ENCODE measurements around the gene ZNF662. TPM values are rescaled to one million over a fixed set of nuclear protein-coding genes. Genes with fewer than 3 reads are reported as not detected.

The ZNF662 gene
- total and polyA plus RNA-seq, 2 of the 13 experiments (the other 11 are each of a cell fraction or from before 2014, with no cell fraction given): not detected

DNA sequence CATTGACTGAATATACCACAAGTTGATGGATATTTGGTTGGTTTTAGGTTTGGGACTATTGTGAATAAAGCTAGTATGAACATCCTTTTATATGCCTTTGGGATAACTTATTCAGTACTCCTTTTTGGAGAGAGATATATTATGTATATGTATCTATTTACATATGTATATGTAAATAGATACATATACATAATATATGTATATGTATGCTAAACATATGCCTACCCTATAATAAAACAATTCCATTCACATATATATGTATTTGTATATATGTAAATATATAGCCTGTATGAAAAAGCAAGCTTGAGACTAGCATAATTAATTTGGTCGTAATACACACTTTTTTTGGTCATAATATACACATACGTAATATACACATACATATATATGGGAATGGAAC is 57.3 kb downstream of the ZNF662 start:
- Histone ChIP-seq H3K27me3 (ENCODE audit: control insufficient read depth in 1 of 2, insufficient read depth in 2 of 2, low read length in 2 of 2) (no peaks in the 10 kb centered on the region), H2AFZ (ENCODE audit: low read length) (no peak overlapping the region), H3K79me2 (ENCODE audit: insufficient read depth, low read length) (no peaks in the 10 kb centered on the region), H3K4me1 (ENCODE audit: insufficient read depth, low read length) (no peaks in the 10 kb centered on the region), H3K27ac (ENCODE audit: extremely low read length, insufficient read depth, low read length) (no peak overlapping the region), H3K9me3 (ENCODE audit: low read length) (no peaks in the 10 kb centered on the region), H3K9ac (ENCODE audit: insufficient read depth, low read depth, low read length) (no peak overlapping the region), H3K4me2 (ENCODE audit: low read depth, low read length) (no peak overlapping the region), H4K20me1 (ENCODE audit: insufficient read depth, low read length) (no peaks in the 10 kb centered on the region), H3K4me3 (replicated peaks in 1 of 3; ENCODE audit: insufficient read depth in 1 of 3, low read depth in 2 of 3, low read length in 3 of 3) (no peak overlapping the region), H3K36me3 (replicated peaks in 1 of 2; ENCODE audit: control insufficient read depth in 1 of 2, insufficient read depth in 2 of 2, low read length in 2 of 2) (no peaks in the 10 kb centered on the region)
- WGBS (ENCODE audit: low lambda C conversion rate): 11% methylated on average over 2 of the region's 2 CpGs
- intact Hi-C loops (cut with micrococcal nuclease; ENCODE audit: unreplicated experiment) (no loop called here), in situ Hi-C loops (cut with HindIII; ENCODE audit: extremely low pct_ligation_motif_present, low pct_unique_long_range_greater_than_20kb) (loop anchor here (5.0 to 25.0 kb wide), 3 partner anchors 112 to 549 kb away; no protein-coding TSS in a partner anchor)
- POLR2A ChIA-PET: no interaction called here
- DNase-seq (ENCODE audit: low spot score): no peak
- CTCF ChIA-PET (ENCODE audit: low intra/inter-chr PET ratio, low total read pairs): interaction anchor here (2.4 kb wide), 1 partner anchor 108 kb away, joined by 8 read pairs; no protein-coding TSS in a partner anchor
- TF ChIP-seq NFE2 (CRISPR knock-in tag; IDR thresholded peaks at IDR 0.05) (no peak), XBP1 (CRISPR knock-in tag; IDR thresholded peaks at IDR 0.05) (no peak), SRSF9 (IDR thresholded peaks at IDR 0.05; ENCODE audit: borderline replicate concordance, insufficient read depth, low read depth, low read length, poor library complexity, severe bottlenecking) (no peak), ZNF24 (IDR thresholded peaks at IDR 0.05) (no peak), SP1 (IDR thresholded peaks at IDR 0.05) (no peak), SP1 (CRISPR knock-in tag; IDR thresholded peaks at IDR 0.05) (no peak), HNRNPH1 (optimal IDR thresholded peaks at IDR 0.05; ENCODE audit: low read depth, low read length) (no peak), NCOR1 (IDR thresholded peaks at IDR 0.05; ENCODE audit: borderline replicate concordance, low read length) (no peak), ZNF883 (CRISPR knock-in tag; IDR thresholded peaks at IDR 0.05; ENCODE audit: not compliant biosample characterization) (no peak)
- TF ChIP-seq, protein P1, sequence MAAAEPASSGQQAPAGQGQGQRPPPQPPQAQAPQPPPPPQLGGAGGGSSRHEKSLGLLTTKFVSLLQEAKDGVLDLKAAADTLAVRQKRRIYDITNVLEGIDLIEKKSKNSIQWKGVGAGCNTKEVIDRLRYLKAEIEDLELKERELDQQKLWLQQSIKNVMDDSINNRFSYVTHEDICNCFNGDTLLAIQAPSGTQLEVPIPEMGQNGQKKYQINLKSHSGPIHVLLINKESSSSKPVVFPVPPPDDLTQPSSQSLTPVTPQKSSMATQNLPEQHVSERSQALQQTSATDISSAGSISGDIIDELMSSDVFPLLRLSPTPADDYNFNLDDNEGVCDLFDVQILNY (CRISPR knock-in tag; conservative IDR thresholded peaks at IDR 0.05): no peak
- TF ChIP-seq, protein P2, sequence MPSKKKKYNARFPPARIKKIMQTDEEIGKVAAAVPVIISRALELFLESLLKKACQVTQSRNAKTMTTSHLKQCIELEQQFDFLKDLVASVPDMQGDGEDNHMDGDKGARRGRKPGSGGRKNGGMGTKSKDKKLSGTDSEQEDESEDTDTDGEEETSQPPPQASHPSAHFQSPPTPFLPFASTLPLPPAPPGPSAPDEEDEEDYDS (CRISPR knock-in tag; IDR thresholded peaks at IDR 0.05): no peak
- TF ChIP-seq, protein P3, sequence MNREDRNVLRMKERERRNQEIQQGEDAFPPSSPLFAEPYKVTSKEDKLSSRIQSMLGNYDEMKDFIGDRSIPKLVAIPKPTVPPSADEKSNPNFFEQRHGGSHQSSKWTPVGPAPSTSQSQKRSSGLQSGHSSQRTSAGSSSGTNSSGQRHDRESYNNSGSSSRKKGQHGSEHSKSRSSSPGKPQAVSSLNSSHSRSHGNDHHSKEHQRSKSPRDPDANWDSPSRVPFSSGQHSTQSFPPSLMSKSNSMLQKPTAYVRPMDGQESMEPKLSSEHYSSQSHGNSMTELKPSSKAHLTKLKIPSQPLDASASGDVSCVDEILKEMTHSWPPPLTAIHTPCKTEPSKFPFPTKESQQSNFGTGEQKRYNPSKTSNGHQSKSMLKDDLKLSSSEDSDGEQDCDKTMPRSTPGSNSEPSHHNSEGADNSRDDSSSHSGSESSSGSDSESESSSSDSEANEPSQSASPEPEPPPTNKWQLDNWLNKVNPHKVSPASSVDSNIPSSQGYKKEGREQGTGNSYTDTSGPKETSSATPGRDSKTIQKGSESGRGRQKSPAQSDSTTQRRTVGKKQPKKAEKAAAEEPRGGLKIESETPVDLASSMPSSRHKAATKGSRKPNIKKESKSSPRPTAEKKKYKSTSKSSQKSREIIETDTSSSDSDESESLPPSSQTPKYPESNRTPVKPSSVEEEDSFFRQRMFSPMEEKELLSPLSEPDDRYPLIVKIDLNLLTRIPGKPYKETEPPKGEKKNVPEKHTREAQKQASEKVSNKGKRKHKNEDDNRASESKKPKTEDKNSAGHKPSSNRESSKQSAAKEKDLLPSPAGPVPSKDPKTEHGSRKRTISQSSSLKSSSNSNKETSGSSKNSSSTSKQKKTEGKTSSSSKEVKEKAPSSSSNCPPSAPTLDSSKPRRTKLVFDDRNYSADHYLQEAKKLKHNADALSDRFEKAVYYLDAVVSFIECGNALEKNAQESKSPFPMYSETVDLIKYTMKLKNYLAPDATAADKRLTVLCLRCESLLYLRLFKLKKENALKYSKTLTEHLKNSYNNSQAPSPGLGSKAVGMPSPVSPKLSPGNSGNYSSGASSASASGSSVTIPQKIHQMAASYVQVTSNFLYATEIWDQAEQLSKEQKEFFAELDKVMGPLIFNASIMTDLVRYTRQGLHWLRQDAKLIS (CRISPR knock-in tag; IDR thresholded peaks at IDR 0.05): no peak
- no TSS peak for BruUV-seq (replicated peaks)
- ATAC-seq: no peak
- no peak for FAIRE-seq
